K562 (cell line): ENCODE results near the gene CDC42EP1. TPM values are rescaled to one million over a fixed set of nuclear protein-coding genes. Genes with fewer than 3 reads are reported as not detected.

Source experiments
- BCOR ChIP-seq: fragments of 450-650 bp; IDR thresholded peaks from 2 replicates; pipeline ENCODE4 v1.6.1; 2016
- E4F1 ChIP-seq: fragments of 250-450 bp; sonication (Bioruptor Pico); IDR thresholded peaks from 2 replicates; pipeline ENCODE4 v1.5.0; 2021; ENCODE audit warnings: mild to moderate bottlenecking, borderline replicate concordance
- ELF2 ChIP-seq: fragments of 250-450 bp; sonication (Bioruptor Pico); IDR thresholded peaks from 2 replicates; pipeline ENCODE4 v1.5.0; 2021; ENCODE audit warnings: mild to moderate bottlenecking
- ESRRA ChIP-seq: fragments of 450-650 bp; IDR thresholded peaks from 2 replicates; pipeline ENCODE4 v1.6.1; 2014; ENCODE audit warnings: low read depth, mild to moderate bottlenecking, moderate library complexity, borderline replicate concordance
- ETS2 ChIP-seq: IDR thresholded peaks from 2 replicates; pipeline ENCODE4 v1.6.1; 2016; ENCODE audit warnings: borderline replicate concordance, missing genetic modification characterization, mild to moderate bottlenecking, moderate library complexity, missing compliant biosample characterization; ENCODE audit not compliant: poor library complexity, severe bottlenecking
- ETV6 ChIP-seq, 3 experiments: fragments of 150-350 bp in 1 of 3; sonication (generic) in 1 of 3; formaldehyde crosslinking in 1 of 3; IDR thresholded peaks; 2 replicates each; pipeline versions ENCODE4 v1.6.1 to v1.8.0; 2014 to 2022; ENCODE audit warnings: borderline replicate concordance in 2 of 3, low read depth in 2 of 3, antibody characterized with exemption in 1 of 3, low read length in 1 of 3, mild to moderate bottlenecking in 1 of 3, missing genetic modification reagents in 1 of 3
- ID3 ChIP-seq, 2 experiments: fragments of 250-450 bp in 1 of 2; fragments of 450-650 bp in 1 of 2; sonication (Bioruptor Pico) in 1 of 2; IDR thresholded peaks; 2 replicates each; pipeline versions ENCODE4 v1.6.1 to v1.8.0; 2016 to 2021; ENCODE audit warnings: mild to moderate bottlenecking in 2 of 2, moderate library complexity in 2 of 2, missing compliant biosample characterization in 1 of 2, missing genetic modification characterization in 1 of 2
- JUND ChIP-seq, 2 experiments: IDR thresholded peaks; 2 replicates in 1 of 2; 3 replicates in 1 of 2; pipeline ENCODE4 v1.6.1; 2011; ENCODE audit warnings: borderline replicate concordance in 2 of 2, low read depth in 2 of 2, low read length in 2 of 2, improper control_type of control experiment in 1 of 2, missing biosample characterization in 1 of 2, missing genetic modification characterization in 1 of 2, missing genetic modification reagents in 1 of 2
- MYC ChIP-seq, 2 experiments: fragments of 250-450 bp in 1 of 2; sonication (Bioruptor Pico) in 1 of 2; IDR thresholded peaks; 2 replicates each; pipeline versions ENCODE4 v1.5.1 to v1.6.1; 2012 to 2021; ENCODE audit warnings: low read depth in 2 of 2, borderline replicate concordance in 1 of 2, improper control_type of control experiment in 1 of 2, low read length in 1 of 2, mild to moderate bottlenecking in 1 of 2, moderate library complexity in 1 of 2
- RBBP5 ChIP-seq: fragments of 200-600 bp; sonication (generic); IDR thresholded peaks from 2 replicates; pipeline ENCODE4 v1.6.1; 2012; ENCODE audit warnings: borderline replicate concordance, mild to moderate bottlenecking, low read length, control low read depth, inconsistent platforms; ENCODE audit not compliant: insufficient read depth, poor library complexity, severe bottlenecking
- SREBF2 ChIP-seq: sonication (generic); formaldehyde crosslinking; IDR thresholded peaks from 2 replicates; pipeline ENCODE4 v1.4.0; 2020; ENCODE audit warnings: mild to moderate bottlenecking, missing genetic modification reagents
- ZBTB49 ChIP-seq: sonication (generic); formaldehyde crosslinking; IDR thresholded peaks from 2 replicates; pipeline ENCODE4 v1.8.0; 2022; ENCODE audit warnings: missing genetic modification reagents, mild to moderate bottlenecking, borderline replicate concordance
- ZBTB7A ChIP-seq: IDR thresholded peaks from 2 replicates; pipeline ENCODE4 v1.6.1; 2011; ENCODE audit warnings: low read depth, mild to moderate bottlenecking, low read length, moderate library complexity, borderline replicate concordance; ENCODE audit not compliant: control insufficient read depth
- ZNF175 ChIP-seq: fragments of 200-800 bp; sonication (Bioruptor generic); IDR thresholded peaks from 2 replicates; pipeline ENCODE4 v1.6.1; 2016; ENCODE audit warnings: low read depth, mild to moderate bottlenecking, missing genetic modification characterization, missing compliant biosample characterization
- ZNF408 ChIP-seq: fragments of 250-450 bp; sonication (Bioruptor Pico); IDR thresholded peaks from 2 replicates; pipeline ENCODE4 v1.4.0; 2020; ENCODE audit warnings: low read depth, mild to moderate bottlenecking, moderate library complexity
- polyA plus RNA-seq, 8 experiments: library from polyadenylated mRNA; depleted of rRNA in 4 of 8; stranded (reverse) in 5 of 8; unstranded in 3 of 8; fragments of >200 nt; fragmentation: Nextera tagmentation in 2 of 8; fragmentation: Illumina TruSeq in 1 of 8; extraction: Ambion mirVana in 2 of 8; extraction: Trizol in 1 of 8; gene quantifications; 2 replicates each; pipeline versions ENCODE4 v1.2.1 to v1.2.3, GENCODE V29; 2011 to 2014; ENCODE audit warnings: inconsistent platforms in 1 of 8, missing spikeins in 1 of 8
- total RNA-seq, 7 experiments: library from RNA; depleted of rRNA in 6 of 7; stranded (reverse); fragments of >200 nt in 6 of 7; fragmentation: Illumina TruSeq in 2 of 7; extraction: Trizol in 2 of 7; gene quantifications; 2 replicates each; pipeline versions ENCODE4 v1.2.1 to v1.2.3, GENCODE V29; 2011 to 2021; ENCODE audit warnings: low replicate concordance in 1 of 7
- TF ChIP-seq, protein P1 (sequence below): fragments of 200-800 bp; sonication (Bioruptor generic); IDR thresholded peaks from 2 replicates; pipeline ENCODE4 v1.6.1; 2017; ENCODE audit warnings: missing genetic modification characterization, missing compliant biosample characterization

CDC42EP1 gene
- total and polyA plus RNA-seq, 9 of the 15 experiments (the other 6 are each of a cell fraction or from before 2014, with no cell fraction given), result 0.67 to 70.2 (median 7.3) TPM

- TF ChIP-seq, protein P1, sequence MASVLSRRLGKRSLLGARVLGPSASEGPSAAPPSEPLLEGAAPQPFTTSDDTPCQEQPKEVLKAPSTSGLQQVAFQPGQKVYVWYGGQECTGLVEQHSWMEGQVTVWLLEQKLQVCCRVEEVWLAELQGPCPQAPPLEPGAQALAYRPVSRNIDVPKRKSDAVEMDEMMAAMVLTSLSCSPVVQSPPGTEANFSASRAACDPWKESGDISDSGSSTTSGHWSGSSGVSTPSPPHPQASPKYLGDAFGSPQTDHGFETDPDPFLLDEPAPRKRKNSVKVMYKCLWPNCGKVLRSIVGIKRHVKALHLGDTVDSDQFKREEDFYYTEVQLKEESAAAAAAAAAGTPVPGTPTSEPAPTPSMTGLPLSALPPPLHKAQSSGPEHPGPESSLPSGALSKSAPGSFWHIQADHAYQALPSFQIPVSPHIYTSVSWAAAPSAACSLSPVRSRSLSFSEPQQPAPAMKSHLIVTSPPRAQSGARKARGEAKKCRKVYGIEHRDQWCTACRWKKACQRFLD (CRISPR knock-in tag), result no peak; the same call in none of the 2 replicates
- TF ChIP-seq ESRRA, result peak; percentile 81
- no peak for TF ChIP-seq ZNF408 (CRISPR knock-in tag)
- peak; percentile 100 for TF ChIP-seq MYC (IDR thresholded peaks at IDR 0.05; ENCODE audit: low read depth, low read length)
- TF ChIP-seq MYC (CRISPR knock-in tag; IDR thresholded peaks at IDR 0.05; ENCODE audit: borderline replicate concordance, low read depth), result peak; percentile 97
- no peak for TF ChIP-seq ZNF175 (CRISPR knock-in tag)
- no peak for TF ChIP-seq SREBF2 (CRISPR knock-in tag)
- TF ChIP-seq ZBTB7A, result peak; percentile 91
- no peak for TF ChIP-seq RBBP5
- TF ChIP-seq ELF2, result no peak
- TF ChIP-seq JUND (IDR thresholded peaks at IDR 0.05; ENCODE audit: borderline replicate concordance, low read depth, low read length), result peak; percentile 90
- TF ChIP-seq JUND (tag; IDR thresholded peaks at IDR 0.05; ENCODE audit: borderline replicate concordance, low read depth, low read length), result peak; percentile 83; the same call in 1 of the 3 replicates
- no peak for TF ChIP-seq E4F1 (CRISPR knock-in tag)
- no peak for TF ChIP-seq ETS2 (tag)
- TF ChIP-seq ETV6 (IDR thresholded peaks at IDR 0.05; ENCODE audit: borderline replicate concordance in 1 of 2, low read depth in 2 of 2, low read length in 1 of 2), result no peak
- no peak for TF ChIP-seq ETV6 (CRISPR knock-in tag; IDR thresholded peaks at IDR 0.05; ENCODE audit: borderline replicate concordance)
- TF ChIP-seq ZBTB49 (CRISPR knock-in tag), result no peak
- no peak for TF ChIP-seq ID3 (CRISPR knock-in tag; IDR thresholded peaks at IDR 0.05)
- TF ChIP-seq ID3 (tag; IDR thresholded peaks at IDR 0.05), result 0 out of 2 replicates have a peak, but pooled peaks have one; percentile 29
- TF ChIP-seq BCOR, result 0 out of 2 replicates have a peak, but pooled peaks have one; percentile 27
Observed at GRCh38 chr22:37561212-37562048, 1.1 kb downstream of the CDC42EP1 start (continued).
